RCC 7860 (cell line): ENCODE data around the gene WDR72.
A peak's percentile ranks its signal among the peaks of the same experiment; 100 is the strongest.
"Not testable (repeated sequence)": the region's sequence is repeated elsewhere in the genome, so short reads cannot be mapped to it uniquely, and the experiment has no call there.

Experiments used
- DNase-seq: peaks from one replicate; pipeline ENCODE4 v3.0.0-alpha.2; 2015; ENCODE audit warnings: low spot score
- FAIRE-seq: peaks from 2 replicates; lab custom pipeline; 2012; peaks lifted over from hg19 to GRCh38; lab: Jason Lieb, UNC

Gene WDR72

DNA sequence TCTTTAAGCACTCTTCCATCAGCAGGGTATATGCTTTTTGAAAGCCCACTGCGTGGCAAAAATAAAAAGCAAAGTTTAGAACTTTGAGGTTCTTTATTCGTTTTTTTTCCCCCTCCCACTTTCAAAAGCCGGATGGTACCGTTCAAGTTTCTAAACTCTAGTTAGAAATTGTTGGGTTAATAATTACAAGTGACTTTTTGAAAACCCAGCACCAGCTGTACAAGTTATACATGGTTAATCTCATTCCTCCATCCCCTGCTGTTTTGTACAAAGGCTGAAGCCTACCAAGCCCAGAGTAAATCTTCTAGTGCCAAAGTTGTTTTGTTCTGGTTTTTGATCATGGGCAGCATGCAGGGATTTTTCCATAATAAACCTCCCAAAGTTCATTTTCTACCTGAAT lies 48.6 kb downstream of the WDR72 start:
- DNase-seq (no peak), FAIRE-seq (peak; percentile 50)

DNA sequence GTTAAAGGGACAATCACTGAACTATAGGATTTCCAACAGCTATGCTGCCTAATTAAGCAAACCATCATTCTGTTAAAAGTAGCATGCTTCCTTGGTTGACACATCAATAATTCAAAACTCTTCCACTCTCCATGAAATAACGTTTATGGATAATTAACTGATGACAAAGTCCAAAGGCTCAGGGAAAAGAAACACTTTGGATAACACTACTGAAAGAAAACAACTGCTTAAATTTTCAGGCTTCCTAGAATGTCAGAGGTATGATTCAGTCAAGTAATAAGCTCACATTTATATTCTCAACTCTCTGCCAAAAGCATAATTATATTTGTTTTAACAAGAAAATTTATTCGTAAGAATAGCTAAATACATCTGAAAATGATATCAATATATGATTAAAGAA lies 49.6 kb downstream of the WDR72 start:
- DNase-seq (no peak), FAIRE-seq (peak; percentile 46)

DNA sequence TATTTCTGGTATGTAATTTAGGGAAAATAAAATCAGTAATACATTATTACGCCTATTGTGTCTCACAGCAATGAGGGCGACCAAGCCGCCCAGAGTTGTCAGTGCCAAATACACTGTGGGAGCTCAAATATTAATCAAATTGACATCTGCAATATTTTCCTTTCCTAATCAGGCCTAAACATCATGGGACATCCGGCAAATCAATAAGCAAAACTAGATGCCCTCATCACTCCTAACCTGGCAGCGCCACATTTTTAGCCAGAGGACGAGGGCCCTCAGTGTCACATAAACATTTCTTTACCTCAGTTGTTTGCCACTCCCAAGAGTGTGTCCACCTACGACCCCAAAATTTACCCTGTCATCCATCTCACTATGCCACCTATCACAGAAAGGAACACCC lies 64.1 kb downstream of the WDR72 start:
- FAIRE-seq (no peak), DNase-seq (no peak)

DNA sequence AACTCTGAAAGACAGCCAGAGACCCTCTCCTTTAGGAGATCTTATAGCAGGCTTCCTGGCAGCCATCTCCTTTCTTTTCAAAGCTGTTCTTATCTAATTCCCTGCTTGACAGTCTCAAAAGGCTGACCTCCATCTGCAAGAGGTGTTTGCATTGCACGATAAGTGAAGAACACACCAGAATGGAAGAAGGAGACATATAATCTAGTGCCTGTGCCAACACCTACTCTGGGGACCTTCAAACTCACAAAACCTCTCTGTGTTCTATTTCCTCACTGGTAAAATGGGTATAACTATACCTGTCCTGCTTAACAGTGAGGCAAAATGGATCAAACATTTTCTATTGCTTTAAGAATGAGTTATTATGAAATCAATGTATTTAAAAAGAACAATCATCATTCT lies 65.0 kb downstream of the WDR72 start:
- DNase-seq (no peak), FAIRE-seq (no peak)

DNA sequence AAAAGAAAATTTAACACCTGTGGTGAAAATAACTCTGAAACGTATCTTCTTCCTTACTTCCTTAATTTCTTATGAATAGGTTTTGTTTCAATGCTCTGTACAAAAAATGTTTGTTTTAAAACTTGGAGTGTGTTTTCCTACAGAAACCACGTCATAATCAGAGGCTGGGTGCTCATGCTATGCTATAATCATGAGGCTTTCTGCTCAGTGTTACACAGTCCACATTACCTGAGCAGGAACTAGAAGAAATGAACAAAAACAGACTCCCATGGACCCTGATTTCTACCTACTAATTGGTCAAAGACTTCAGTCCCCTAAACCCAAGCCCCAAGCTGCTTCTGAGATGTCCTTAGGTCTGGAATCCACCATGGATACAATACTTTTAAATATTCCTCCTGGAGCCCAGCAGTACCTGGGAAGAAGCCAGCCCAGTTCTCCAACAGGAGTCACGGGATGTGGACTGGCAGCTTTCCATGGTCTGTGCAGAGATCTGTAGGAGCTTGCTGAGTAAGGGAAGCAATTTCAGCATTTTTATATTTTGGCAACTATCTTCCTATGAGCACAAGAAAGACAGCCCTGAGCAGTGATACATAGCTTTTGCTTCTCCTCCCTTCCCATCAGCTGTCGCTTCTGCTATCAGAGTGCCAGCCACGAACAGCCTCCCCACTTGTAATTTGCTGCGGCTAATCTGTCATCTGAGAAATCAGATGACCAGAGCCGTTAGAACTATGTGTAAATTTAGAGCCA lies 65.6 kb downstream of the WDR72 start:
- no peak for FAIRE-seq
- no peak for DNase-seq

DNA sequence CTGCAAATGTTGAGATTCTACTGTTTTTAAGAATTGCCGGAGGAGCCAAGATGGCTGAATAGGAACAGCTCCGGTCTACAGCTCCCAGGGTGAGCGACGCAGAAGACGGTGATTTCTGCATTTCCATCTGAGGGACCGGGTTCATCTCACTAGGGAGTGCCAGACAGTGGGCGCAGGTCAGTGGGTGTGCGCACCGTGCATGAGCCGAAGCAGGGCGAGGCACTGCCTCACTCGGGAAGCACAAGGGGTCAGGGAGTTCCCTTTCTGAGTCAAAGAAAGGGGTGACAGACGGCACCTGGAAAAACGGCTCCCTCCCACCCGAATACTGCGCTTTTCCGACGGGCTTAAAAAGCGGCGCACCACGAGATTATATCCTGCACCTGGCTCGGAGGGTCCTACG lies 75.3 kb downstream of the WDR72 start:
- not testable (repeated sequence) for FAIRE-seq, DNase-seq

DNA sequence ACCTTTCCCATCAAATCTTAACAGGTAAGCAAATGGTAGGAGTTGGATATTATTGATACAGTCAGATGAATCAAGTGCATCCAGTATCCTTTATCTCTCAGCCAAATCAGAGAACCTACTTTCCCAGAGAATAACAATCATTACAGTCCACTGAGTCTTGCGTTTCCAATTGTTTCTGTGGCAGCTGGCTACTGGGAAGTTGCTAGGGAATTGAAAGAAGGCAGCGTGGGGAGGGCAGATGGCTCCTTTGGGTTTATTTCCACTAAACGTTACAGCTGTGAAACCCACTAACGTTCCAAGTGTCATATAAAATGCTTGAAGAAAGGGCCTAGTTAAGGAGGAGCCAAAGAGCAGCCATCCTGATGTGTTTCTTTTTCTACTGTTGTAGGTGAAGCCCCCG lies 78.4 kb downstream of the WDR72 start:
- FAIRE-seq (no peak), DNase-seq (no peak)

DNA sequence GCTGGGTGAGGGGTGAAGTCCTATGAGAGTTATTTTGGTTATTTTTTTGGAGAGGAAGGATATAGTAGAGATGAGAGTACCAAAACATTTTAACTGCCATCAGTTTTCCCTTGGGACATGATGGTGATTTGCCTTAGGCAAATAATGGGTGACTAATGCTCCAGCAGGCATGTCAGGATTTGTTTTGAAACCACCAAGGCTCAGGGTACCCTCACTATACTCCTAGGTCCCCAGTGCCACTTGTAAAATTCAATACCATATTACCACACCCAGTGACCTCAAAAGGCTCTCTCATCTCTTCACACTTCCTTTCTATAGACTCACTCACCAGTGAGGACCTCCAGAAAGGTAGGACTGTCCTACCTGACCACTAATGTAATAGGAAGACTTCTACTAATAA lies 83.6 kb downstream of the WDR72 start:
- no peak for DNase-seq

DNA sequence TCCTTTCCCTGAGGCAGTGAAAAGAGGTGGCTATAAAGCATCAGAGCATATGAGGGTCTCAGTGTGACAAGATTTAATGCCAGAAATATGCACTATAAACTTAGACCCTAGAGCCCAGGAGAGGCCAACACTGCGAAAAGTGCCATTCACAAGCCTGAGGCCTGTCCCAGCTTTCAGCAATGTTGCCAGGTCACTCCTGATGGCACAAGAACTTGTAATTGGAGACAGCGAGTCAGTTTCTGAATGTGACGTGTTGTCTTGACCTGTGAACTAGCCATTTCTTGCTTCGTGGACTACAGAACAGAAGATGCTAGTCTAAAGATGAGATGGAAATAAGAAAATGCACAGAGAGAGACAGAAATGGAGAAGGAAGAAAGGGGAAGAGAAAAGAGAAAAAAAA lies 87.9 kb downstream of the WDR72 start:
- FAIRE-seq = no peak

More for the DNA sequence above, 83.6 kb downstream of the WDR72 start:
- no peak for FAIRE-seq

DNA sequence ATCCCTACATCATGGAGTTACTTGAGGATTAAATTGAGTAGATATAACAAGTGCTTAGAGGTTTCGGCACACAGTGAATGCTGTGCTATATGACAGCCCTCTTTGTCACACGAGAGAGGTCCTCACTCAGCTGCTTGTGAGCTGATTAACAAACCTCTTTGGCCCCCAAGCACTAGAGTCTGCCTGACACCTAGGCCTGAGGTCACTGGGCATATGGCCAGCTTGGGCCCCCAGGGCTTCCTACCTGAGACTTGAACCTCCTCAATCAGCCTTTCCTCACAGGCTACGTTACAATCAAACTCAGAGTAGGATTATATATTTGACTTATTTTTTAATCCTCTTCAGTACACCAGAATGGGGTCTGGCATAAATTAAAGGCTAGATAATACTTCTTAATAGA lies 88.8 kb downstream of the WDR72 start:
- FAIRE-seq (no peak), DNase-seq (no peak)

More for the DNA sequence above, 87.9 kb downstream of the WDR72 start:
- DNase-seq = no peak

DNA sequence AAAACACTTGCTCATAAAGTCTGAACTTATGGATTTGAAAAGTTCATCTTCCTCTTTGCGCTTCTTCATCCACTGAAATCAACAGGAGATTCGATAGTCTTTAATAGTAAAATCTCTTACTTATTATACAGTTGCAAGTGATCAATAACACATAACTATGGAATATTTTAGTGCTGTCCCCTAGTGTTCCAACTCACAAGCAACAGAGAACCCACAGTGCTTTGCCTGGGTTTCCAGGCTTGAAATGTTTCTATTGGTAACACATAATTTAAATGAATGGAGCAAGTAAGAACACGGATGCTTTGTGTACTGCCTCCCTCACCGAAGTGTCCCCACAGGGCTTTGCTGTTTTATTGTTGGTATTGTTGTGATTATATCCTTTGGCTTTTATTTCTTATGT lies 93.5 kb downstream of the WDR72 start:
- FAIRE-seq = no peak
- no peak for DNase-seq

DNA sequence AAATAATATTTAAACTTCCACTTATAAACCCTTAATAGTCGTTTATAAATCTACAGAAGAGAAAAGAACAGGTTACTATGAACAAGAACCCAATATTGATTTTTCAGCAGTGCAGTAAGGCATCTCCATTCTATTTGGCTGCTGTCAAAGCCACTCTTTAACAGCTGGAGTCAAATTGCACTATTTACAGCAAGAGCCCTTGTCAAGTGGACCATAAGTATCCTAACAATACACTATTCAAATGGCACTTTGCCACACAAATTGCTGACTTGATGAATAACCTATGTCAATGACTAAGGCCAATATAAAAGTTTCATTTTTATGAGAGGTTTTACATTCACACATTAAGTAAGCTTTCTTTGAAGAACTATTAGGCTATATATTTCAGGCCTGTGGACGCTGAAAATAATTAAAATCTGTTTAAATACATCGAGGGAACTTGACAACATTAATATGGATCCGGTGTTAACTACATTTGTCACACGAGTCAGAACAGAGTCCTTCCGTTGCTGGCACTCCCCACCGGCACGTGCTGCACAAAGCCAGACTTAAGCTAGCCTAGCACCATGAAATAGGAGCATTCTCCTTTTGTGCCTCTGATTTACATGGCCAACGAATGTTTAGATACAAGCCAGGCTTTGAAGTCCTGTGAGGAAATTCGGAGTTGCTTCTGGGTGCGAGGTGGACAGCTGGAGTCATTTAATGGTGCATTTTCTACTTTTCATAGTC lies 100.5 kb downstream of the WDR72 start:
- DNase-seq (no peak), FAIRE-seq (no peak)

DNA sequence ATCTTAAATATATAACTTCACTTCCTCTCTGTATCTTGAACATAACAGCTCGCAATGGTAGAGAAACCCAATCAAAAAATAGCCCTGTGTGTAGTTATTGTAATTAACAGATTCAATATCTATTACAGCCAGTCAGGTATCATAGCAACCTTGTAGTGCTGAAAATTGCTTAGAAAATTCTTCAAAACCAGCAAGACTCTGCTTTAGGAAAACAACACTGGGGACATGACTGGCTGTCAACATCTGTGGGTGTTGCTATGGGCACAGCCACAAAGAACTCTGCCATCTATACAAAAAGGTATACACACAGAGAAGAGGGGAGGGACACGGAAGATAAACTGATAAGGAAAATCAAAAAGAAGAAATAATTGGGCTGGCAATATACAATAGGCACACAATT lies 101.2 kb downstream of the WDR72 start:
- no peak for FAIRE-seq
- no peak for DNase-seq

DNA sequence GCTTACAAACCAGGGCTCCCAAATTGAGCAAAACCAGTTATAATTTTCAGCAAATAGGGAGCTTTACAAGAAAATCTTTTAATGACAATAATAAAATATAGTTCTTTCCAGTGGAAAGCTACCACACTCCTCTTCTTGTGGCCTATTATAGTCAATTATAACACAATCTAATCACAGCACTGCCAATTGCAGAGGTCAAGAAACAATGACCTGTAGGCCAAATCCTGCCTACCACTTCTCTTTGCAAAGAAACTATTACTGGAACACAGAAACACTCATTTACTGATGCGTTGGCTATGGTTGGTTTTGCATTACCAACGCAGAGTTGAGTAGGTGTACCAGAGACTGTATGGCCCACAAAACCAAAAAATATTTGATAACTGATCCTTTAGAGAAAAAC lies 110.5 kb downstream of the WDR72 start:
- FAIRE-seq = no peak
- no peak for DNase-seq

DNA sequence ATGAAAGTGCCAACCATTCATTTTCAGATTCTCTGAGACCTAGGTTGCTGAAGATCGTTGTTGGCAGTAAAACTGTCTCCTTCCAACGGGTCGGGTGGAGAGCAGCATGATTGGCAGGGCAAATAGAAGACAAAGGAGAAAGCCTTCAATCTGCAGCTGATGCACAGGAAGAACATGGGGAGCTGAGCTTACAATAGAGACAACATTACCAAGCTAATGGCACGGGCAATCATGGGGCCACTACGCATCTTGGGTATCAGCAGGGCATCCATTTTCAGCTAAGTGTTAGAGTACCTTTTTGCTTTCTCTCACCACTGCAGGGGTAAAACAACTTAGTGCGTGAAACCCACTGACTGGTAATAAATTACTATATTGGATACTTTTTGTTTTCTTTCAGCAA lies 114.8 kb downstream of the WDR72 start:
- FAIRE-seq = no peak
- DNase-seq = no peak

DNA sequence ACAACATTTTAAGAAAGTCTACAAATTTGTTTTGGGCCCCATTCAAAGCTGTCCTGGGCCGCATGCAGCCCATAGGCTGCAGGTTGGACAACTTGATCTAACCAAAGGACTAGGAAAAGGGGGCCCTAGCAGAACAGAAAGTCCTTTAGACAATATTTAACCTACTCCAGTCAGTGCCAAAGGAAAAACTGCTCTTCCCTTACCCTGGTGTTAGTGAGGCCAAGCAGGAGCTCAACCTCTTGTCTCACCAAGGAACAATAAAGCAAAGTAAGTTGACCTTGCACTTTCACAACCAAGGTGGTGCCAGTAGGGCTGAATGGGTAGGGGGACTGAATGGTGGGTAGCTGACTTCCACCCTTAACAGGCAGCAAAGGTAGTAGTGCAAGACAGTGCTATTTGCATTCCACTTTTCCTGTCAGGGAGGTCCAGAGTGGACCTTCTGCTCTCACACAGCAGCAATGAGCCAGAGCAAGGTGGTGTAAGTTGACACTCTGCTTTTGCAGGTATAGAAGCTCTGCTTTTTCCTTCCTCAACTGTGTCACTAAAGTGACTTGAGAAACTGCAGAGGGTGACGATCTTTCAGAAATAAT lies 124.9 kb downstream of the WDR72 start:
- DNase-seq = no peak
- FAIRE-seq = no peak

DNA sequence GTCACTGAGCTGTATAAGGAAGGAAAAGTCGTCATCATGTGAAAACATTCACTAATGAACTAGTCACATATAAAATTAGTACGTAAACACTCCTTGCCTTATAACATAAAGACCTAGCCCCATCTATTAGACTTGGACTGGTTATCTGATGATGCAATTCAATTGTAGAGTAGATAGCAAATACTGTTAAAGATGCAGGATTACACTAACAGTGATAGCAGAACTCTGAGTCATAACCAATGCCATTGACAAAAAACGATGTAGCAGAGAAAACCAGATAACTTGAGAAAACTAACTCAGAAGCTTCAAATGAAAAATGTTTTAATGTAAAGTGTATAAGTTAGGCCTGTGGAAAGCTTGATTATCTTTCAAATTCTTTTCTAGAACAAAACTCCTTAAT lies 132.2 kb downstream of the WDR72 start:
- no peak for DNase-seq
- no peak for FAIRE-seq

DNA sequence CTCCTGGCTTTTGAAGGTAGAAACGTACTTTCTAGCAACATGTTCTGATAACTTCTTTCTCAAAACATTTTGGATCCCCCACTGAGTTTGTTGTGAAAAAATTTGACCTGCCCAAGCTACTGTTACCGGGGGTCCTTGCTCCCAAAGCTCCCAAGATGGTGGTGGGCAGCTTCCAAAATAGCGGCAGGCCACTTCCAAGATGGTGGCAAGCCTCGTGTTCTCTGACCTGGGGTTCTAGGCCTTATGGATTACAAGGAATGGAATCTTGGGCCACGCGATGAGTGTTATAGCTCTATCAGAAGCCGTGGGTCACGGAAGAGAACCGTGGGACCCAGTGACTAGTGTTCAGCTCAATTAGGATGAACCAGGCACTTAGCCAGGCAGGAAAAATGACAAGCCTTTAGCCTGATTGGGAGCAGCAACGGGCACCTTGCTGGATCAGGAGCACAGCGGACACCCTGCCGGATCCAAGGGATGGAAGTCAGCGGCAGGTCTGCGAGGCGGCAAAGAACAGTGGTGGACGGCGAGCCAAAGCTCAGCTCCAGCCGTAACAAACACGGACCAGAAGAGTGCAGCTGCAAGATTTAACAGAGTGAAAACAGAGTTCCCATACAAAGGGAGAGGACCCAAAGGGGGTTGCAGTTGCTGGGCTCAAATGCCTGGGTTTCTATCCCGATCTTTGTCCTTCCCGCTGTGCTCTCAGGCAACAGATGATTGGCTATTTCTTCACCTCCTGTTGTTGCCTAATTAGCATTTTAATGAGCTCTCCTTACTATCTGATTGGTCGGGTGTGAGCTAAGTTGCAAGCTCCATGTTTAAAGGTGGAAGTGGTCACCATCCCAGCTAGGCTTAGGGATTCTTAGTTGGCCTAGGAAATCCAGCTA lies 133.3 kb downstream of the WDR72 start:
- no peak for FAIRE-seq
- no peak for DNase-seq

DNA sequence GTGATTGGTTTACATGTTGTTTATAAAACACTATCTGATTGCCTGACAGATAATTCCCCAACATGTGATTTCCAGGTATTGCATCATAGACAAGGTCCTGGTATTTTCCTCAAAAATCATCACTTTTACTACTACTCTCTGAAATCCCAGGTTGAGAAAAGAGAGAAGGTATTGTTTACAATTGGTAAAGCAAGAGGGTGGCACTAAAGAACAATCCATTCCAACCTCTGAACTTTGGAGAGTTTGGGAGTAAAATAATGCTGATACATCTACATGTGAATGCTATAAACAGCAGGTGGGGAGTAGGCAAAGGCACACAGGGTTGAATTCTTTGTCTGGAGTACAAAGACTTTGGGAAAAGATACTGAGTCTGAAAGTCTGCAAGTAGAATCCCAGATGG lies 134.2 kb downstream of the WDR72 start:
- no peak for FAIRE-seq
- no peak for DNase-seq

DNA sequence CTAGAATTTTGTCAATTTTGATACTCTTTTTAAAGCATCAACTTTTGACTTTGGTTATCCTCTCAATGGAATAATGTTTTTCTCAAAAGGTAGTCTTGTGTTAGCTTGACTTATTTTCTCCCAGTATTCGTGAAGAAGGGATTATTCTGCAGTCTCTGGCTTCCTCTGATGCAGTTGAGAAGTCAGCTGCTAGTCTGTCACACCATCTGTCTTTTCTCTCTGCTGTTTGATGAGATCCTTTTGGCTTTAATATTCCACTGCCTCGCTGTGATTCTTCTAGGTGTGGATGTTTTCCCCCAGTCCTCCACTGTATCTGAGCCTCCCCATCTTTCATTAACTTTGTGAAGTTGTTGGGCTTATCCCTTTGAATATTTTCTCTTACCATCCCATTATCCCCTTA lies 141.0 kb downstream of the WDR72 start:
- no peak for DNase-seq
- FAIRE-seq = no peak
